GM19025 (cell line): Measurements from ENCODE around the gene ZFYVE27.

Source experiments
- ATAC-seq: cut with Tn5 transposase; IDR thresholded peaks from one replicate; pipeline ENCODE4 v1.9.1; 2021; ENCODE audit warnings: mild to moderate bottlenecking, low read depth, moderate library complexity; ENCODE audit not compliant: unreplicated experiment

The ZFYVE27 gene

GRCh38 chr10:97714401-97715258 is 22.3 kb upstream of the ZFYVE27 start:
- ATAC-seq: peak; percentile 47

- ATAC-seq: no peak
These were observed 21.6 kb upstream of the ZFYVE27 start for GRCh38 chr10:97715259-97715874.

- no peak for ATAC-seq
These were observed 19.3 kb upstream of the ZFYVE27 start for GRCh38 chr10:97717627-97718026.

- ATAC-seq: no peak
These were observed 18.8 kb upstream of the ZFYVE27 start for GRCh38 chr10:97718178-97718577.

DNA sequence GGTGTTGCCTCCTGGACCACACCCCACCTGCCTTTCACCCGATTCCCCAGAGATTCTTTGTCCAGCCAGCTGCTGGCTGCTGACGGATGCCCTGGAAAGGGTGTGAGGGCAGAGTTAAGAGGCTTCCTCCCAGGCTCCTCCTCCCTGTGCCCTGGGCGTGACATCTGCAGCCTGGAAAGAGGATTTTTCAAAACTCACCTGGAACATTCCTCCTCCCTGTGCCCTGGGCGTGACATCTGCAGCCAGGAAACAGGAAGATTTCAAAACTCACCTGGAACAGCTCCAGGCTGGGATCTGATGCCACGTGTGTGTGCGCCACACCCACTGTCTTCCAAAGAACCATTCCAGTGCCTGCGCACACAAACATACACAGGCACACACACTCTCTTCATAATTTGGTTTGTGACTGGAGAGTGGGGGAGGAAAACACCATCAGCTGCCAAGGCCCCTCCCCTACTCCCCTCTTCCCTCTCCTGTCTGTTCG is 18.2 kb upstream of the ZFYVE27 start:
- no peak for ATAC-seq

GRCh38 chr10:97719602-97720001 is 17.3 kb upstream of the ZFYVE27 start:
- ATAC-seq: no peak

- no peak for ATAC-seq
These were observed 14.8 kb upstream of the ZFYVE27 start for GRCh38 chr10:97721871-97722780.

GRCh38 chr10:97723001-97723400 is 13.9 kb upstream of the ZFYVE27 start:
- no peak for ATAC-seq

GRCh38 chr10:97724341-97724941 is 12.5 kb upstream of the ZFYVE27 start:
- no peak for ATAC-seq

DNA sequence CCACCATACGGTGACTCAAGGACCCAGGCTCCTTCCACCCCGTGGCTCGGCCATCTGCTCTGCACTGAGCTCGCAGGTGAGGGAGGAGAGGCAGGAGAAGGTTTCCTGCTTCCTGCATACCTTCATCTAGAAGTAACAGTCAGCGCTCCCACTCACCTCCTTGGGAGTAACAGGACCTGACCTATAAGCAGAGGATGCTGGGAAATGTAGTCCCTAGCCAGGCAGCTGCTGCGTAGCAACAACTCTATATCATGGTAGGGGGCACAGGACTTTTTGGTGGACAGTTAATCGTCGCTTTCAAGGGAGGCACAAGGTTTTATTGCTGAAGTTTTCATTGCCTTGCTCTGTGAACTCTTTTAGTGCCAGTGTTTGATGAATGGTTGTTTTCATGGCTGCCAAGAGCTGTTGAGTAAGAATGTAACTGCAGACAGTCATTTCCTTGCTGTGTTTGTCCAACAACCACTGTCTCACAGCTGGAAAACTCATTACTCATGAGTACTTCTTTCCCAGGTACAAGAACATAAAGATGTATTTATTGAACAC is 10.2 kb upstream of the ZFYVE27 start:
- no peak for ATAC-seq

GRCh38 chr10:97729014-97729413 is 7.9 kb upstream of the ZFYVE27 start:
- no peak for ATAC-seq

DNA sequence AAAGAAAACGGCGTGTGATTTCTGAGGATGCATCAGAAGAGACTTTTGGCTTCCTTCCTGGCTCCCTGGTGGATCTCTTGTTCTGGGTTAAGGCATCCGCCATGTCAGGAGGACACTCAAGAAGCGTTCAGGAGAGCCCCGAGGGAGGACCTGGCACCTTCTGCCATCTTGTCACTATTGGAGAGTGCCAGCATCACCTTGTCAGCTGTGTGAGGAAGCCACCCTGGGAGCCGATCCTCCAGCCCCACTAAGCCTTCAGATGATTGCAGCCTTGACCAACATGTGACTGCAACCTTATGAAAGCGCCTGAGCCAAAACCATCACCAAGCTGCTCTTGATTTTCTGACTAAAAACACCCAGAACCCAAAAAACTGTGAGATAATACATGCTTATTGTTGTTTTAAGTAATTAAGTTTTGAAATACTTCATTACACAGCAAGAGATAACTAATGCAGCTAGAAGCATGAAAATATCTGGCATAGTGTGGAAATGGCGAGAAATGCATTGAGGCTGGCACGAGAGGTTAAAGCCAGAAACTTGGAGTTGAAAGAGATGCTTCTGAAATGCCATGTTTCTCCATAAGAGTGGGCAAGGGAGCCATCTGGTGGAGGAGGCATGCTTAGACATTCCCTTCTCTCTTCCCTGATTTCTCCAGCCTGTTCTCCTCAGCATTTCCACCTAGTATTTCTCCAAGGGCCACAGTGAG is 5.4 kb upstream of the ZFYVE27 start:
- ATAC-seq: no peak

- no peak for ATAC-seq
These were observed 4.9 kb upstream of the ZFYVE27 start for GRCh38 chr10:97732052-97732359.

GRCh38 chr10:97733256-97733655 is 3.7 kb upstream of the ZFYVE27 start:
- no peak for ATAC-seq

DNA sequence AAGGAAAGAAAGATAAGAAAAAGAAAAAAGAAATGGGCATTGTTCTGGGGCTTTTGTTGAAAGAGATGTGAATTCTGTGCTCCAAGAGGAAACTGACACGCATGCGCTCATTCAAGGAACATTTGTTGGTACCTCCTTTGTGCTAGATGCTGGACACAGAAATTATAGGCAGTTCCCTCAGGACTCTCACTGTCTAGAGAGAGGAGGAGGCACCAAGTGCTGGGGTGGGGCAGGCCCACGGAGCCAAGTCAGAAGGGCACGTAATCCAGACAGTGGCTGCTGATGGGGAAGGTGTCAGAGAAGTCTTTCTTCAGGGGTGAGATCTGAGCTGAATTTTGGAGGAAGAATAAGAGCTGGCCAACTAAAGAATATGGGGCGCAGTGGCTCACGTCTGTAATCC is 2.9 kb upstream of the ZFYVE27 start:
- no peak for ATAC-seq

DNA sequence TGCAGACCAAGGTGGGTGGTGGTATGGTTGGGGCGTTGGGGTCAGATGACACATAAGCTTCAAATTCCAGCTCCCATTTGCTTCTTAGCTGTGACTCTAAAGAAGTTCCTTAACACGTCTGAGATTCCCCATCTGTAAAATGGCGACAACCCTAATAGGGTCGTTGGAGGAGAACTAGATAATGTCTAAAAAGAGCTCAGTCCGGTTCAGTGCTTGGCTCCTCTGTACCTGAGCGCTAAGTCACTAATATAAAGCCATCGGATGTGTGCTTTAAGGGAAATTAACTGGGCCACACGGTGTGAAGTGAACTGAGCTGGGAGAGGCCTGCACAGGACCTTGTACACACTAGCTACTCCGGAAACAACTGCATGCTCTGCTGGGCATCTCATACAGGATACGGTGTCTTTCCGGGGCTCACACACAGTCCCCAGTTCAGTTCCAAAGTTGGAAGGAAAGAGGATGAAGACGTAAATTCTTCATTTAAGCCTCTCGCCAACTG is 476 bp upstream of the ZFYVE27 start:
- peak; percentile 11 for ATAC-seq

GRCh38 chr10:97737770-97738265 is 890 bp downstream of the ZFYVE27 start:
- ATAC-seq: peak; percentile 13

GRCh38 chr10:97738616-97739015 is 1.7 kb downstream of the ZFYVE27 start:
- no peak for ATAC-seq

DNA sequence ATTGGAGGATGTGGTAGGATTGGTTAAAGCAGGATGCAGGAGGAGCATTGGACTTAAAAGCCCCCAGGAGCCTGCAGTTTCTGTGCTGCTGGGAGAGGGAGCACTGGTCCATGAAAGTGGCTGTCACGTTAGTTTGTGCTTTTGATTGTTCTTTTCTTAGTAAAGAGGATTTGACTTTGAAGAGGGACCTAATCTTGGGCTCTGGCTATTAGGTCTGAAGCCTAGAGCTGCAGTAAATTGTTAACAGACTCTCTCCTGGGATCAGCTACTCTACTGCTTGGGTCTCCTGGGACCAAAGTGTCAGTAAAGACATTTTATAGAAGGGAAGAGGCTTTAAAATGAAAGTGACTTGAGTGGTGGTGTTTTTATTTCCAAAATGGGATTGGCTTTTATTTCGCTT is 3.7 kb downstream of the ZFYVE27 start:
- ATAC-seq: no peak
